ENCODE data around the gene ANKRD23. TPM values are rescaled to one million over a fixed set of nuclear protein-coding genes. Genes with fewer than 3 reads are reported as not detected.

Gene ANKRD23
- total and polyA plus RNA-seq, 2 of the 8 experiments (the other 6 are each of a cell fraction or from before 2014, with no cell fraction given), result 3.4 to 3.5 TPM

DNA sequence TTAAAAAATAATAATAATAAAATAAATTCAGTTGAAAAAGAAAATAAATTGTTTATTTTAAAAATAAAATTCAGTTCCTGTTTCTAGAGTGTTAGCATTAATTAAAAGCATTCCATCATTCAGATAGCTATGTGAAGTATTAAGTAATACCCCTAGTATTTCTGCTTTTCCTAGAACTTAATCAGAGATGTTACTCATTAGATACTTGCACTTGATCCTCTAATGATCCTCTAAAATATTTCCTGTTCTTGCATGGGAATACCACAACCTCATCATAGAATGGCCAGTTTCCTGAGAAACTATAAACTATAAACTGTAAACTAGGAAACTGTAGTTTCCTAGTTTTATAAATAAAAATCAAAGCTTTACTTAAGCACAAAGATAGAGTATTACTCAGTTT, 38.8 kb downstream of the ANKRD23 start:
- H2BK20ac ChIP-seq (ENCODE audit: low read length), result no peak overlapping the region
- H3K36me3 ChIP-seq (ENCODE audit: control insufficient read depth in 2 of 4, insufficient read depth in 4 of 4, low read length in 3 of 4), result peaks cover 0 to 6% (median 5%) of the 10 kb centered on the region in 4 experiments; a peak in 3 of 8 replicates
- H2BK12ac ChIP-seq (ENCODE audit: low read depth, low read length), result no peak overlapping the region
- no peaks in the 10 kb centered on the region for H3K79me2 ChIP-seq (ENCODE audit: control insufficient read depth in 1 of 2, insufficient read depth in 2 of 2, low read length in 2 of 2)
- H2BK5ac ChIP-seq (ENCODE audit: low read depth, low read length), result no peak overlapping the region
- H3K27ac ChIP-seq (ENCODE audit: low read depth, low read length), result no peak overlapping the region
- no peak overlapping the region for H3K9ac ChIP-seq (replicated peaks in 1 of 4; ENCODE audit: extremely low read depth in 1 of 4, low read depth in 3 of 4, low read length in 3 of 4)
- H4K20me1 ChIP-seq (replicated peaks in 1 of 2; ENCODE audit: control insufficient read depth in 1 of 2, insufficient read depth in 2 of 2, low read length in 2 of 2), result peaks cover 0 to 5% of the 10 kb centered on the region in 2 experiments
- ChIA-PET POLR2A (ENCODE audit: partially characterized antibody) (interaction anchor here (1.4 kb wide), 1 partner anchor 9 kb away, joined by 3 read pairs; no protein-coding TSS in a partner anchor), CTCF (ENCODE audit: partially characterized antibody) (interaction anchor here (1.4 kb wide), 1 partner anchor 11 kb away, joined by 4 read pairs; the partner anchor contains the start of gene CNNM3)
- H2BK120ac ChIP-seq (replicated peaks; ENCODE audit: low read depth, low read length), result no peak overlapping the region
- H3K9me3 ChIP-seq (ENCODE audit: insufficient read depth in 2 of 2, low read depth in 1 of 2, low read length in 1 of 2), result no peaks in the 10 kb centered on the region
- H3K79me1 ChIP-seq (ENCODE audit: low read depth, low read length), result no peaks in the 10 kb centered on the region
- no peak overlapping the region for H4K5ac ChIP-seq (ENCODE audit: insufficient read length, low read depth, low read length)
- H2AFZ ChIP-seq (ENCODE audit: low read length), result no peak overlapping the region
- H3K14ac ChIP-seq (ENCODE audit: insufficient read length), result no peak overlapping the region
- no peak overlapping the region for H4K91ac ChIP-seq (replicated peaks; ENCODE audit: insufficient read length, low read length)
- H3K4ac ChIP-seq (replicated peaks; ENCODE audit: insufficient read length, low read depth, low read length), result no peak overlapping the region
- H4K8ac ChIP-seq (ENCODE audit: extremely low read depth, insufficient read depth, low read length), result no peak overlapping the region
- DNase-seq (ENCODE audit: low read depth in 1 of 2, low spot score in 2 of 2), result no peak
- peaks cover 7% of the 10 kb centered on the region; the same call in 1 of the 2 replicates for H3K23me2 ChIP-seq (ENCODE audit: low read depth, low read length)
- no peak overlapping the region for H3K18ac ChIP-seq (ENCODE audit: extremely low read depth, low read length)
- H2BK15ac ChIP-seq (ENCODE audit: low read length), result no peak overlapping the region
- FAIRE-seq, result no peak
- no peaks in the 10 kb centered on the region; a peak in 2 of 7 replicates for H3K4me1 ChIP-seq (replicated peaks in 1 of 4; ENCODE audit: control insufficient read depth in 3 of 4, insufficient read depth in 4 of 4, low read length in 3 of 4)
- no peak overlapping the region for H3K56ac ChIP-seq (replicated peaks; ENCODE audit: insufficient read length, low read depth, low read length)
- no peak overlapping the region for H3K4me2 ChIP-seq (ENCODE audit: insufficient read depth in 1 of 2, low read depth in 2 of 2, low read length in 2 of 2)
- no peak overlapping the region for H3K4me3 ChIP-seq (ENCODE audit: extremely low read depth in 1 of 4, insufficient read depth in 2 of 4, low read depth in 3 of 4, low read length in 4 of 4)
- H3K23ac ChIP-seq (ENCODE audit: insufficient read length), result no peak overlapping the region
- no peak overlapping the region for H2AK5ac ChIP-seq (ENCODE audit: low read depth, low read length)
- no peaks in the 10 kb centered on the region for H3K27me3 ChIP-seq (replicated peaks in 1 of 4; ENCODE audit: control insufficient read depth in 3 of 4, extremely low read depth in 1 of 4, insufficient read depth in 3 of 4, low read length in 3 of 4)
- TF ChIP-seq SRF (IDR thresholded peaks at IDR 0.05; ENCODE audit: low read depth, low read length), result no peak

Data from H1 (cell line).